CD1c-positive myeloid dendritic cell (primary cell): ENCODE results near the gene LSAMP.
"Not testable (repeated sequence)": the region's sequence is repeated elsewhere in the genome, so short reads cannot be mapped to it uniquely, and the experiment has no call there.

Experiments used
- DNase-seq: peaks from one replicate; pipeline ENCODE4 v3.0.0-alpha.2; 2016; ENCODE audit errors: extremely low spot score

LSAMP gene

GRCh38 chr3:115758076-115758763, 687.1 kb downstream of the LSAMP start:
- no peak for DNase-seq

DNA sequence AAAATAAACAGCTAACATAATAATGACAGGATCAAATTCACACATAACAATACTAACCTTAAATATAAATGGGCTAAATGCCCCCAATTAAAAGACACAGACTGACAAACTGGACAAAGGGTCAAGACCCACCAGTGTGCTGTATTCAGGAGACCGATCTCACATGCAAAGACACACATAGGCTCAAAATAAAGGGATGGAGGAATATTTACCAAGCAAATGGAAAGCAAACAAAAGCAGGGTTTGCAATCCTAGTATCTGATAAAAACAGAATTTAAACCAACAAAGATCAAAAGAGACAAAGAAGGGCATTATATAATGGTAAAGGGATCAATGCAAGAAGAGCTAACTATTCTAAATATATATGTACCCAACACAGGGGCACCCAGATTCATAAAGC, 692.3 kb downstream of the LSAMP start:
- not testable (repeated sequence) for DNase-seq
